Smooth muscle cell (in vitro differentiated cells): ENCODE measurements around the gene MYH7. TPM values are rescaled to one million over a fixed set of nuclear protein-coding genes. Genes with fewer than 3 reads are reported as not detected.

Source experiments
- DNase-seq: peaks from one replicate; lab custom pipeline; 2025; ENCODE audit not compliant: unreplicated experiment; lab: John Stamatoyannopoulos, UW
- H2AFZ ChIP-seq: fragments of 200-600 bp; sonication (generic); 2 replicates; pipeline ENCODE4 v1.6.0; 2016; ENCODE audit warnings: antibody characterized with exemption, low read depth, mild to moderate bottlenecking
- H3F3A ChIP-seq: fragments of 200-600 bp; sonication (generic); 2 replicates; pipeline ENCODE4 v1.6.0; 2017; ENCODE audit warnings: antibody characterized with exemption, low read depth
- H3K27ac ChIP-seq: fragments of 200-600 bp; sonication (generic); 2 replicates; pipeline ENCODE4 v1.5.1; 2016; ENCODE audit warnings: low read depth, mild to moderate bottlenecking
- H3K27me3 ChIP-seq: fragments of 200-600 bp; sonication (generic); 2 replicates; pipeline ENCODE4 v1.6.1; 2016; ENCODE audit warnings: low read depth, mild to moderate bottlenecking
- H3K36me3 ChIP-seq: fragments of 200-600 bp; sonication (generic); 2 replicates; pipeline ENCODE4 v1.5.1; 2016; ENCODE audit warnings: low read depth
- H3K4me1 ChIP-seq: fragments of 200-600 bp; sonication (generic); 2 replicates; pipeline ENCODE4 v1.5.1; 2016; ENCODE audit warnings: low read depth
- H3K4me2 ChIP-seq: fragments of 200-600 bp; sonication (generic); 2 replicates; pipeline ENCODE4 v1.6.0; 2016; ENCODE audit warnings: mild to moderate bottlenecking
- H3K4me3 ChIP-seq: fragments of 200-600 bp; sonication (generic); 2 replicates; pipeline ENCODE4 v1.5.1; 2016; ENCODE audit warnings: mild to moderate bottlenecking
- H3K79me2 ChIP-seq: fragments of 200-600 bp; sonication (generic); 2 replicates; pipeline ENCODE4 v1.6.0; 2016; ENCODE audit warnings: low read depth, mild to moderate bottlenecking
- H3K9ac ChIP-seq: fragments of 200-600 bp; sonication (generic); 2 replicates; pipeline ENCODE4 v1.6.0; 2016; ENCODE audit warnings: low read depth
- H3K9me3 ChIP-seq: fragments of 200-600 bp; sonication (generic); replicated peaks from 2 replicates; pipeline ENCODE4 v1.5.1; 2016; ENCODE audit warnings: low read depth
- H4K20me1 ChIP-seq: fragments of 200-600 bp; sonication (generic); 2 replicates; pipeline ENCODE4 v1.6.0; 2016; ENCODE audit warnings: low read depth
- CTCF ChIP-seq: fragments of 200-600 bp; sonication (generic); IDR thresholded peaks from 2 replicates; pipeline ENCODE4 v1.5.1; 2017; ENCODE audit warnings: borderline replicate concordance, mild to moderate bottlenecking, antibody characterized with exemption; ENCODE audit not compliant: insufficient read depth, poor library complexity, severe bottlenecking
- WGBS: methylation state at CpG from one replicate; pipeline ENCODE4 v1.1.7; 2016; ENCODE audit warnings: low lambda C conversion rate; 5-methylcytosine and 5-hydroxymethylcytosine counted together
- polyA plus RNA-seq: library from polyadenylated mRNA; unstranded; fragments of >200 nt; fragmentation: Nextera tagmentation; extraction: Ambion mirVana; gene quantifications from 2 replicates; pipeline ENCODE4 v1.2.1, GENCODE V29; 2016
- total RNA-seq: library from RNA; depleted of rRNA; stranded (reverse); fragments of >200 nt; gene quantifications from 2 replicates; pipeline ENCODE4 v1.2.3, GENCODE V29; 2014

MYH7 gene
- total and polyA plus RNA-seq, 2 experiments from 2014 or later: not detected

DNA sequence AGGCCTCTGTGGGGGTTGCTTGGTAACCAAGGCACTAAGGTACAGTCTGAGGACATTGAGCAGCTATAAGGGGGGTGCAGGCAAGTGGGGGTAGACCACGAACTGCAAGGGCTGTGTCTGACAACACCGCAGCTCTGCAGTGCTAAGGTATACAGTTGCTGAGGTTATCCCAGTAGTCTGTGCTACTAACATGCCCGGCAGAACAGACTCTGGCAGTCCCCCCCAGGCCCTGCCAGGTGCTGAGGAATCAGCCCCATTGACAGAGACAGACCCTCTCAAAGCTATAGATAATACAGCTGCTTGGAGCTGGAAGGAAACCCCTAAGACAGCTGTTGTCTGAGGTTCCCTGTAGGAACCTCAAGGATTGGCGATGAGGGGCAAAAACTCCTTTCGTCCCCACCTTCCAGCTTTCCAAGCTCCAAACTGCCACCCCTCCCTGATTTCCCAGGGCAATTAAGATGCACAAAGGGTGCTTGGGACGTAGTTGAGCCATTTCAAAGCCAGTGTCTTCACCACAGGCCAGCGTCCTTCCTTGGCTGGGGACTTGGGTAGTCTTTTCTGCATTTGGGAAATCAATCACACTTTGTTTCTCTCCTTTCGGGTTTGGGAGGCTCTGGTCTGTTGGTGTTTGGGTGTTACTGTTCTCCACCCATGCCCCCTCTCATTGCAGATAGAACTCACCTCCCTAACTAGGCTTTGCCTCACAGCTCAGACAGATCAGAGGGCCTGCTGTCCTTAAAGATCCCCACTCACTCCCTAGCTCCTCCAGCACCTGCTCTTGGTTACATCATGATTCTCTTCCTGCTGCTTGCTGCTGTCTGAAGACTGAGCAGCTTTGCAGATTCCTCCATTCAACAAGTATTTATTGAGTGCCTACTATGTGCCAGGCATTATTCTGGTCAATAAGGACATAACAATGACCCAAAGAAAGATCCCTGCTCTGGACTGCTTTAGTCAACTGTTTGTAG is 2.0 kb upstream of the MYH7 start:
- no peak overlapping the region for H3K4me2 ChIP-seq
- no peak for DNase-seq
- no peaks in the 10 kb centered on the region for H3K27me3 ChIP-seq
- no peak overlapping the region for H3K9ac ChIP-seq
- no peaks in the 10 kb centered on the region for H3F3A ChIP-seq
- no peak for TF ChIP-seq CTCF
- no peaks in the 10 kb centered on the region for H3K9me3 ChIP-seq
- H3K4me3 ChIP-seq: no peak overlapping the region
- H2AFZ ChIP-seq: no peak overlapping the region
- no peaks in the 10 kb centered on the region for H4K20me1 ChIP-seq
- no peaks in the 10 kb centered on the region for H3K79me2 ChIP-seq
- no peak overlapping the region for H3K27ac ChIP-seq
- H3K36me3 ChIP-seq: no peaks in the 10 kb centered on the region
- H3K4me1 ChIP-seq: peaks cover 35% of the 10 kb centered on the region
- WGBS: 78% methylated on average over 8 of the region's 8 CpGs

GRCh38 chr14:23436327-23437132 is 1.1 kb upstream of the MYH7 start:
- no peaks in the 10 kb centered on the region for H4K20me1 ChIP-seq
- DNase-seq: no peak

GRCh38 chr14:23434488-23435222 is 805 bp downstream of the MYH7 start:
- Histone ChIP-seq H3K27me3 (no peaks in the 10 kb centered on the region), H4K20me1 (no peaks in the 10 kb centered on the region), H3K36me3 (no peaks in the 10 kb centered on the region), H3K9me3 (no peaks in the 10 kb centered on the region), H2AFZ (no peak overlapping the region), H3K4me3 (no peak overlapping the region), H3K4me1 (peaks cover 42% of the 10 kb centered on the region), H3F3A (no peaks in the 10 kb centered on the region), H3K27ac (no peak overlapping the region), H3K79me2 (no peaks in the 10 kb centered on the region), H3K9ac (no peak overlapping the region), H3K4me2 (no peak overlapping the region)
- no peak for TF ChIP-seq CTCF
- no peak for DNase-seq
- 78% methylated on average over 8 of the region's 8 CpGs for WGBS

More at GRCh38 chr14:23436327-23437132, 1.1 kb upstream of the MYH7 start:
- no peaks in the 10 kb centered on the region for H3K9me3 ChIP-seq
- 77% methylated on average over 15 of the region's 15 CpGs for WGBS
- H3K4me1 ChIP-seq: peaks cover 35% of the 10 kb centered on the region
- H3K4me3 ChIP-seq: no peak overlapping the region
- no peaks in the 10 kb centered on the region for H3F3A ChIP-seq
- no peaks in the 10 kb centered on the region for H3K79me2 ChIP-seq
- H3K27ac ChIP-seq: no peak overlapping the region
- no peaks in the 10 kb centered on the region for H3K36me3 ChIP-seq
- no peak for TF ChIP-seq CTCF
- no peaks in the 10 kb centered on the region for H3K27me3 ChIP-seq
- H3K4me2 ChIP-seq: no peak overlapping the region
- no peak overlapping the region for H3K9ac ChIP-seq
- H2AFZ ChIP-seq: no peak overlapping the region
